IPS DF 19.7 (cell line): Measurements from ENCODE around the gene SOST.

Experiments
- DNase-seq: peaks from one replicate; pipeline ENCODE4 v3.0.0-alpha.2; 2013; ENCODE audit warnings: low read depth, low spot score

Gene SOST

GRCh38 chr17:43707184-43707583, 51.4 kb downstream of the SOST start:
- DNase-seq = no peak

DNA sequence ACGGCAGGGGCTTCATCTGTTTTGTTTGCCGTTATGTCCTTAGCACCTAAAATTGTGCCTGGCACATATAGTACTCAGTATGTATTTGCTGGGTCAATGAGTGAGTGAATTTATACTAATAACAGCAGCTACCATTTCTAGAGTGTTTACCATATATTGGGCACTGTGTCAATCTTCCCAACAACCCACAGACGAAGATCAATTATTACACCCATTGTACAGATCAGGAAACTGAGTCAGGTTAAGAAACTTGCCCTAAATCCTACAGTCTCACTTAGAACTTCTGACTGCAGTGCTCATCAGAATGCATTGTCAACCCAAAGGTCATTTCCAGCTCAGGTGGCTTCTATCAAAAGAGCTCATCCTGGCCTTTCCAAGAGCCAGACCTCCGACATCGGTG, 52.4 kb downstream of the SOST start:
- no peak for DNase-seq
